ACHN (cell line): ENCODE results near the gene PARP3.

ENCODE experiments used
- DNase-seq: peaks from one replicate; pipeline ENCODE4 v3.0.0-alpha.2; 2015
- in situ Hi-C: cut with HindIII; loops from 2 replicates; pipeline ENCODE4 v1.10.0; 2017; ENCODE audit warnings: low sequenced_read_pairs, low pct_ligation_motif_present, low pct_unique_long_range_greater_than_20kb

The PARP3 gene

DNA sequence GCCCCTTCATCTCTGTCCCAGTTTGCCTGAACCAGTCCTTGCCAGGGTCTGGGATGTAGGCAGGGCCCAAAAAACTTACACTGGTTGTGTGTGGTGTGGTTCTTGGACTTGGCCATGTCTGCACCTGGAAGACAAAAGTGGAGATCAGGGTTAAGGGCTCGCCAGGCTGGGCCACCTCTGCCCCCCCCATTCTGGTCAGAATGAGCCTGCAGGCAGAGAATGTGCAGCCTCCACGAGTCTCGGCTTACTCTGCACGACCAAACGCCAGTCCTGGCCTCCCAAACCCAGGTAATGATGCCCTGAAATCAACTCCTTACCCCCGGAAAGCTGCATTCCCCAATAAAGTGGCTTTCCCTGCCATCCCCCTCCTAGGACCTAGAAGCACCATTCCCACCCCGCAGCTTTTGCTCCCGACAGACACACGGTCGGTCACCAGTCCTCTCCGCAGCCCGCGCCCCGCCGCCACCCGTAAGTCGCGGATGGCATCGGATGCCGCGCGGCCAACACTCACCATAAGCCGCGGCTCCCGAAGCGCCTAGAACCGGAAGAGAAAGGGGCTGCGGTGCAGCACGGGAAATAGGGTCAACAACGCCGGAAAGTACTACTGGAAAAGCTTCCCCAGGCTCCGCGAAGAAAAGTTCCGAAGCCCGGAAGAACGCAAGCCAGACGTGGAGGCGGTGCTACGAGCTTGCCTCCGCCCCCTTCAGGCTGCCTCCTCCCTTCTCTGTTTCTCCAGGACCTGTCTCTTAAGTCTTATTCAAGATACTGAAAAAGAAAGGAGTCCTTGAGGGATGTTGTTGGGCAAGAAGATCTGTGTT is 53.4 kb downstream of the PARP3 start, which contains the start of gene RPL29:
TSS of gene RPL29 (minus strand) at position 550 of the 818 bp plus-strand sequence. CDS start at position 116, 434 bp downstream.
- in situ Hi-C loops, result no loop called here
- DNase-seq, result peak; percentile 92

DNA sequence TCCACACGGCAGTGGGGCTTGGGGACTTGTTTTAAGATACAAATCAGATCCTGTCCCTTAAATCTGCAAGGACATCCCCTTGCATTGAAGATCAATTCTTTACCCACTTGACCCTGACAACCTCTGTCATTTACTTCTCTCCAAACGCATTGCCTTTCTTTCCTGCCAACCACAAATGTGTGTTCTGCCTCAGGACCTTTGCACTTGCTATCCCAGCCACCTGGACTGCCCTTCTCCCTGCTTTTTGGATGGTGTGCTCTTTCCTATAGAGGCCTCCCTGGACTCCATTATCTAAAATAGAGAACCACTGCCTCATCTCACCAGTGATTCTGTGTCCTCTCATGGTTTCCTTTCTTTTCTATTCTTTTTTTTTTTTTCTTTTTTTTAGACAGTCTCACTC is 55.0 kb downstream of the PARP3 start:
- DNase-seq, result no peak
- in situ Hi-C loops, result no loop called here

DNA sequence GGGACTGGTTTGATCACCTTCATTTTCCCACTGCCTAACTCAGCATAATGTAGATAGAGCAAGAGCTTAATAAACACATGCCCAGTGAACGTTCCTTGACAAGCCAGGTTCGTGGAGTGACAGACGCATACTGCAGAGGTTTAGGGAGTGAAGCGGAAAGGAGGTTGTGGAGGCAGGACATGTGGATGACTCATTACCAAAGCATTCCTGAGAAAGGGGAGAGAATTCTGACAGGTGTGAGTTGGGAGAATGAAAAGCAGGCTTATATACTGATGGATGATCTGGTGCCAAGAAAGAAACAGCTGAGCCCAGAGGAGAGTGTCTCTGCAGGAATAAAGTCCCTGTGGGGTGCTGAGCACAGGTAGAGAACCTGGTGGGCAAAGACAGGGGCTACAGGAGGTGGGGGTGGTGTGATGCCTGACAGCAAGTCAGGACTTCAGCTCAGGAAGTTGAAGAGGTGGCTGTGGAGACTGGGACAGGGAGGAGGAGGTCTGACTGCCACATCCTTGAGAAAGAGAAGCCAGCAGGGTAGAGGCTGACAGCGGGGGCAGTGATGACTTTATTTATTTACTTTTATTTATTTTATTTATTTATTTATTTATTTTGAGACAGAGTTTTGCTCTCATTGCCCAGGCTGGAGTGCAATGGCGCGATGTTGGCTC is 55.9 kb downstream of the PARP3 start:
- DNase-seq, result peak; percentile 59
- in situ Hi-C loops, result no loop called here
